Naive thymus-derived CD8-positive, alpha-beta T cell (primary cell): ENCODE results near the gene RFX2. TPM values are rescaled to one million over a fixed set of nuclear protein-coding genes. Genes with fewer than 3 reads are reported as not detected.

Source experiments
- ATAC-seq, 2 donors: fragments of 150-1000 bp; cut with Tn5 transposase in 1 of 2; sonication (Bioruptor Pico), chemical (Tn5 transposase) in 1 of 2; 1 replicate in 1 of 2; 2 replicates in 1 of 2; pipeline ENCODE4 v1.10.0; 2021; ENCODE audit warnings: mild to moderate bottlenecking in 2 of 2, moderate library complexity in 2 of 2
- POLR2A ChIA-PET: fragments of 350-600 bp; sonication (Branson Sonifier 250); formaldehyde crosslinking; loops from one replicate; lab custom pipeline; 2021; ENCODE audit warnings: antibody characterized with exemption; lab: Charles Lee
- DNase-seq, 10 donors: peaks; one replicate each; pipeline versions ENCODE4 v3.0.0 to v3.0.0-alpha.2; 2020 to 2022
- H3K27ac Mint-ChIP-seq, 10 donors: one replicate each; pipeline ENCODE4 v1.8.0; 2020 to 2022; ENCODE audit warnings: mild to moderate bottlenecking in 10 of 10, mixed read lengths in 10 of 10, moderate library complexity in 4 of 10, inconsistent platforms in 1 of 10
- H3K27me3 Mint-ChIP-seq, 5 donors: one replicate each; pipeline ENCODE4 v1.8.0; 2021 to 2022; ENCODE audit warnings: mixed read lengths in 5 of 5
- H3K36me3 Mint-ChIP-seq, 3 donors: one replicate each; pipeline ENCODE4 v1.8.0; 2020 to 2022; ENCODE audit warnings: mixed read lengths in 3 of 3, mild to moderate bottlenecking in 2 of 3, inconsistent platforms in 1 of 3
- H3K4me1 Mint-ChIP-seq, 4 donors: one replicate each; pipeline ENCODE4 v1.8.0; 2021 to 2022; ENCODE audit warnings: mixed read lengths in 4 of 4
- H3K4me3 Mint-ChIP-seq, 10 donors: one replicate each; pipeline ENCODE4 v1.8.0; 2020 to 2022; ENCODE audit warnings: mild to moderate bottlenecking in 10 of 10, mixed read lengths in 10 of 10, moderate library complexity in 6 of 10, inconsistent platforms in 1 of 10
- H3K9me3 Mint-ChIP-seq, 9 donors: one replicate each; pipeline ENCODE4 v1.8.0; 2020 to 2022; ENCODE audit warnings: mixed read lengths in 9 of 9, mild to moderate bottlenecking in 3 of 9, inconsistent platforms in 1 of 9, moderate library complexity in 1 of 9
- polyA plus RNA-seq, 3 donors: library from polyadenylated mRNA; unstranded; fragments of 300-500 nt; fragmentation: Illumina TruSeq; gene quantifications; one replicate each; pipeline ENCODE4 v1.2.3, GENCODE V29; 2021
- total RNA-seq, 8 experiments: library from RNA in 2 of 8; stranded (reverse) in 2 of 8; gene quantifications; one replicate each; pipeline ENCODE4 v1.2.3 and lab custom pipeline; 2021 to 2026

RFX2 gene
- total and polyA plus RNA-seq, 5 experiments from 2014 or later, result 4.0 to 10.4 (median 5.9) TPM

- Mint-ChIP-seq H3K4me1 (peaks cover 40 to 75% (median 63%) of the 10 kb centered on the region in 4 donors), H3K36me3 (no peaks in the 10 kb centered on the region), H3K27ac (peak overlapping the region in 7 of 10 donors; percentile 18 to 95 (median 74)), H3K27me3 (no peaks in the 10 kb centered on the region), H3K9me3 (no peaks in the 10 kb centered on the region), H3K4me3 (peak overlapping the region in 5 of 10 donors; percentile 8 to 79 (median 20))
- ATAC-seq (no peak), DNase-seq (no peak)
- POLR2A ChIA-PET, result interaction anchor here (0.9 to 1.1 kb wide), 2 partner anchors 41 to 54 kb away, joined by 3 read pairs; no protein-coding TSS in a partner anchor
Measured at GRCh38 chr19:6062961-6063575, 47.2 kb downstream of the RFX2 start.

GRCh38 chr19:6062274-6062673 lies 48.0 kb downstream of the RFX2 start:
- DNase-seq (peak in 7 of 10 donors; percentile 19 to 52 (median 31)), ATAC-seq (peak; percentile 69 to 79)
- peaks cover 37 to 74% (median 61%) of the 10 kb centered on the region in 4 donors for H3K4me1 Mint-ChIP-seq
- POLR2A ChIA-PET, result interaction anchor here (0.6 to 1.1 kb wide), 3 partner anchors 25 to 1121 kb away, joined by 3 to 4 read pairs (median 4); no protein-coding TSS in a partner anchor
- H3K27me3 Mint-ChIP-seq, result no peaks in the 10 kb centered on the region
- H3K9me3 Mint-ChIP-seq, result no peaks in the 10 kb centered on the region
- H3K27ac Mint-ChIP-seq, result peak overlapping the region; percentile 58 to 95 (median 83)
- no peaks in the 10 kb centered on the region for H3K36me3 Mint-ChIP-seq
- H3K4me3 Mint-ChIP-seq, result peak overlapping the region; percentile 20 to 79 (median 54)

DNA sequence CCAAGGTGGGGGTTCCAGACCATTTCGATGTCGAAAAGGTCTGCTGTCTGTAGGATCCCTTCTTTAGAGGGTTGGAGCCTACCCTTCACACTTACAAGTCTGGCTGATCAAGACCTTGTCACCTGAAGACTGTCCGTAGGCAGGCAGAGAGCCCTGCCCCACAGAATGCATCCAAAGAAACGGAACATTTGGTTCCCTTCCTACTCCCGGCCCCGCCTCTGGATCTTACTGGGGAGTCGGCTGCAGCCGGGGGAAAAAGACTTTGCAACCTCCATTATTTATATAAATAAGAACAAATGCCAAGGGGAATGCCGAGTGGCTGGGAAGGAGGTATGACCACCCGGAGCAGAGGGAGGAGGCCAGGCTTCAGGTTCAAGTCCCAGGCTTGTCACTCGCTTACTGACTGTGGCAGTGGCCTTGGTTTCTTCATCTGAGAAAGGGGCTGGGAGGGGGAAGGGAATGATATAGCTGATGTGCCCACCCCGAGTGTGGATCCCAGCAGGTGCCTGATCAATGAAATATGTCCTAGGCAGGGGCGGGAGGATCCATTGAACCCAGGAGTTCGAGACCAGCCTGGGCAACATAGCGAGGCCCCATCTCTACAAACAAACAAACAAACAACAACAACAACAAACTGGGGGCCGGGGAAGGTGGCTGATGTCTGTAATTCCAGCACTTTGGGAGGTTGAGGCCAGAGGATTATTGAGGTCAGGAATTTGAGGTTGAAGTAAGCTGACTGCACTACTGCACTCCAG lies 48.7 kb downstream of the RFX2 start:
- peak overlapping the region; percentile 29 to 80 (median 74) for H3K4me3 Mint-ChIP-seq
- H3K36me3 Mint-ChIP-seq, result no peaks in the 10 kb centered on the region
- peaks cover 34 to 70% (median 54%) of the 10 kb centered on the region in 4 donors for H3K4me1 Mint-ChIP-seq
- no peak for ATAC-seq
- no peaks in the 10 kb centered on the region for H3K27me3 Mint-ChIP-seq
- no peaks in the 10 kb centered on the region for H3K9me3 Mint-ChIP-seq
- H3K27ac Mint-ChIP-seq, result peak overlapping the region; percentile 58 to 95 (median 84)
- POLR2A ChIA-PET, result interaction anchor here (0.6 to 0.8 kb wide), 2 partner anchors 25 to 1122 kb away, joined by 4 read pairs; no protein-coding TSS in a partner anchor
- no peak for DNase-seq

DNA sequence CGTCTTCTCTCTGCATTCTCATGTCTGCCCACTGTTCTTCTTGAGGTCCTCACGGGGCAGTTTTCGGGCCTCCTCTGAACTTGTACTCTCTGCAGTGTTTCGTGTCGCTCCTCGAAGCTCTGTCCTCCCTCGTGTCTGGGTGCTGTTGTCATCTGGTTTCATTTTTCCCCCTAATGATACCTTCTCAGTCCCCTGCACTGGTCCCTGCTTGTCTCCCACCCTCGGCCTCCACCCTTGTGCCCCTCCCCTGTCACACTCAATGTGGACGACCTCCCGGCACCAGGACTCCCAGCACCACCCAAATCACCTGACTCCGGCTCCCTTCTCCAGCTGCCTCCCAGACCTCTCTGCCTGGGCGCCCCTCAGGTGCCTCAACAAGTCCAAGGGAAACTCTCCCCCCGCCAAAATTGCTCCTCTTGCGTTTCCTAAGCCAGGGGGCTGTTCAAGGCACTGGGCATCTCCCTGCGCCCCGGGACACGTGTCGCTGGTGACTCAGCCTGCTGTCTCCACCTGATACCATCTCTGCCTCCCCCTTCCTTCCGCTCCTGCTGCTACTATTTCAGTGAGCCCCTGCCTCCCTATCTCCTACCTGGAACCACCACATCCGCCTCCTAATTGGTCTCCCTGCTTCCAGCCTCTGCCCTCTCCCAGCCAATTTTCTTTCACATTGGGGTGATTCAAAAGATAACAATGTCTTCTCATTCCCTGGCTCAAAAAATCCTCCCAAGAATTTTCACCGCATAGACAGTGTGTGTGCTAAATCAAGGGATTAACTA lies 49.5 kb downstream of the RFX2 start:
- no peaks in the 10 kb centered on the region for H3K9me3 Mint-ChIP-seq
- peak; percentile 16 to 33 for ATAC-seq
- peak overlapping the region; percentile 11 to 95 (median 82) for H3K27ac Mint-ChIP-seq
- POLR2A ChIA-PET, result no interaction called here
- peaks cover 30 to 63% (median 47%) of the 10 kb centered on the region in 4 donors for H3K4me1 Mint-ChIP-seq
- no peaks in the 10 kb centered on the region for H3K36me3 Mint-ChIP-seq
- peak overlapping the region; percentile 65 to 83 (median 76) for H3K4me3 Mint-ChIP-seq
- no peaks in the 10 kb centered on the region for H3K27me3 Mint-ChIP-seq
- peak in 1 of 10 donors; percentile 23 for DNase-seq

GRCh38 chr19:6059988-6060599 lies 50.2 kb downstream of the RFX2 start:
- no peak for DNase-seq
- no peak for ATAC-seq
- Mint-ChIP-seq H3K4me3 (peak overlapping the region in 9 of 10 donors; percentile 1 to 80 (median 75)), H3K27me3 (no peaks in the 10 kb centered on the region), H3K36me3 (peaks cover 0 to 4% (median 0%) of the 10 kb centered on the region in 3 donors), H3K9me3 (no peaks in the 10 kb centered on the region), H3K4me1 (peaks cover 30 to 57% (median 42%) of the 10 kb centered on the region in 4 donors), H3K27ac (peak overlapping the region in 9 of 10 donors; percentile 22 to 95 (median 79))
- POLR2A ChIA-PET, result no interaction called here

DNA sequence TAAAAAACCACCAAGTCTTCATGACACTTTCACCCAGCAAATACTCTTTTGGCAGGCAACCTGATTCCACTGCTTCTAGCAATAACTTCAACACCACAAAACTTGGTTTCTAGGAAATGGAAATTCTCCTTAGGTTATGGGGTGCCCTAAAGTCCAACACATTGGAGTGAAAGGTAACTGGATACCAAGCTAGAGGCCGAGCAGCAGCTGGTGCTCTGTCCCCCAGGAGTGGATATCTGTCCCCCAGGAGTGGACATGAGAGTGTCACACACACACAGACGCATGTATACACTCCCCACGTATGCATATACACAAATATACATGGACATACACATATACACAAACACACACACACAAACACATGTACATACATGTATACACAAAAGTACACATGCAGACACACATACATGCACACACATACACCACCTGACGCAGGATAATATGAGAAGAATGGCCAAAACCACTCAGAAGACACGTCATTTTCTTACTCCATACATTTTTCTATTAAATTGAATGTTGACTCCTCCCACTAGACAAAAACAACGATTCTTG lies 50.8 kb downstream of the RFX2 start:
- Mint-ChIP-seq H3K27ac (peak overlapping the region in 8 of 10 donors; percentile 16 to 95 (median 34)), H3K4me1 (peaks cover 28 to 53% (median 41%) of the 10 kb centered on the region in 4 donors), H3K27me3 (no peaks in the 10 kb centered on the region), H3K4me3 (peak overlapping the region in 3 of 10 donors; percentile 75 to 80 (median 79)), H3K9me3 (no peaks in the 10 kb centered on the region), H3K36me3 (peaks cover 0 to 4% (median 0%) of the 10 kb centered on the region in 3 donors)
- no peak for ATAC-seq
- DNase-seq, result no peak
- POLR2A ChIA-PET, result no interaction called here

- Mint-ChIP-seq H3K9me3 (peaks cover 0 to 2% (median 0%) of the 10 kb centered on the region in 9 donors), H3K4me1 (peaks cover 28 to 46% (median 36%) of the 10 kb centered on the region in 4 donors), H3K4me3 (no peak overlapping the region), H3K27me3 (no peaks in the 10 kb centered on the region), H3K27ac (peak overlapping the region in 1 of 10 donors; percentile 38), H3K36me3 (peaks cover 0 to 4% (median 2%) of the 10 kb centered on the region in 3 donors)
- POLR2A ChIA-PET, result no interaction called here
- ATAC-seq (no peak), DNase-seq (no peak)
Measured at GRCh38 chr19:6058518-6059201, 51.6 kb downstream of the RFX2 start.

DNA sequence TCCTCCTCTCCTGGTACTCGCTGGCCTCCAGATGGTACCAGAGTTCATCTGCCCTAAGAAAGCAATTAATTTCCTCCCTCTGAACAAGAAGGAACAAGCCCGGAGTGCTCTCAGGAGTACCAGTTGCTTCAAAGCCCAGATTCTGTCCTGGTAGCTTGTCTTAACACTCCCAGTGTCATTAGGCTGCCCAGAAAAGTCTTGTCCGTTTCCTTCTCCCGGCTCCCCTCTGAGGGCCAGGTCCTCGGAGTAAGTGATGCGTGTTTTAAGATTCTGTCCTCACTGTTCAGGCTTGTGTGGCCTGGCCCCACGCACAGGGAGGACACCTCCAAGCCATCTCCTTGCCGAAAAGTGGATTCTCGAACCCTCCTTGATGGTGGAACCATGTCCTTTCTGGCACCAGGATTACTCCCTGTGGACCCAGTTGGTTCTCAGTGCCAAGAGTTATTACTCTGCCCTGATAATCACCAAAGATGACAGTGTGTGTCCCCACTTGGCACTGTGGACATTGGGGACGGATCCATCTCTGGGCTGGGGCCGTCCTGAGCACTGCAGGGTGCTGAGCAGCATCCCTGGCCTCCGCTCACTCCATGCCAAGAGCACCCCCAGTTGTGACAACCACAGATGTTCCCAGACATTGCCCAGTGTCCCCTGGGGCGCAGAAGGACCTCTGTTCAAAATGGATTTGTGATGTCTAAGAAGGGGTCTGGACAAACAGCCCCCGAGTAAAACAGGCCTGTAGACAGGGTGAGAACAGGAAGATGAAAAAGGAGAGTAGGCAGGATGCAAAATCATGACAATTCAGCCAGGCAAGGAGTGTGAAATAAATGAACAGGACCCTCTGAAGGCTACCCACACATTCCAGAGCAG lies 52.4 kb downstream of the RFX2 start:
- Mint-ChIP-seq H3K9me3 (peaks cover 0 to 2% (median 0%) of the 10 kb centered on the region in 9 donors), H3K27ac (peak overlapping the region in 1 of 10 donors; percentile 66), H3K27me3 (no peaks in the 10 kb centered on the region), H3K36me3 (peaks cover 0 to 4% (median 2%) of the 10 kb centered on the region in 3 donors), H3K4me1 (peaks cover 28 to 44% (median 33%) of the 10 kb centered on the region in 4 donors), H3K4me3 (no peak overlapping the region)
- POLR2A ChIA-PET, result interaction anchor here (0.5 to 0.8 kb wide), 2 partner anchors 29 to 140 kb away, joined by 3 read pairs; no protein-coding TSS in a partner anchor
- ATAC-seq (no peak), DNase-seq (no peak)

- POLR2A ChIA-PET, result interaction anchor here (0.6 to 0.8 kb wide), 2 partner anchors 30 to 78 kb away, joined by 3 to 4 read pairs; partner anchors contain the start of gene ACSBG2
- H3K9me3 Mint-ChIP-seq, result peaks cover 0 to 2% (median 0%) of the 10 kb centered on the region in 9 donors
- H3K4me3 Mint-ChIP-seq, result peak overlapping the region in 1 of 10 donors; percentile 48
- H3K27ac Mint-ChIP-seq, result peak overlapping the region in 1 of 10 donors; percentile 27
- H3K4me1 Mint-ChIP-seq, result peaks cover 22 to 35% (median 25%) of the 10 kb centered on the region in 4 donors
- H3K36me3 Mint-ChIP-seq, result peaks cover 0 to 4% (median 2%) of the 10 kb centered on the region in 3 donors
- no peaks in the 10 kb centered on the region for H3K27me3 Mint-ChIP-seq
- no peak for DNase-seq
- ATAC-seq, result no peak
Measured at GRCh38 chr19:6056801-6057650, 53.3 kb downstream of the RFX2 start.
